Myocyte (in vitro differentiated cells): Measurements from ENCODE around the gene NELFA. TPM values are rescaled to one million over a fixed set of nuclear protein-coding genes. Genes with fewer than 3 reads are reported as not detected.
A peak's percentile ranks its signal among the peaks of the same experiment; 100 is the strongest.
"Not testable (repeated sequence)": the region's sequence is repeated elsewhere in the genome, so short reads cannot be mapped to it uniquely, and the experiment has no call there.

ENCODE experiments used
- DNase-seq: peaks from one replicate; pipeline ENCODE4 v3.0.0-alpha.2; 2012; ENCODE audit warnings: low read depth
- total RNA-seq: library from RNA; depleted of rRNA; stranded (reverse); fragments of >200 nt; gene quantifications from 2 replicates; pipeline ENCODE4 v1.2.3, GENCODE V29; 2014

The NELFA gene
- total RNA-seq, 1 donor from 2014 or later = 20.5 TPM

DNA sequence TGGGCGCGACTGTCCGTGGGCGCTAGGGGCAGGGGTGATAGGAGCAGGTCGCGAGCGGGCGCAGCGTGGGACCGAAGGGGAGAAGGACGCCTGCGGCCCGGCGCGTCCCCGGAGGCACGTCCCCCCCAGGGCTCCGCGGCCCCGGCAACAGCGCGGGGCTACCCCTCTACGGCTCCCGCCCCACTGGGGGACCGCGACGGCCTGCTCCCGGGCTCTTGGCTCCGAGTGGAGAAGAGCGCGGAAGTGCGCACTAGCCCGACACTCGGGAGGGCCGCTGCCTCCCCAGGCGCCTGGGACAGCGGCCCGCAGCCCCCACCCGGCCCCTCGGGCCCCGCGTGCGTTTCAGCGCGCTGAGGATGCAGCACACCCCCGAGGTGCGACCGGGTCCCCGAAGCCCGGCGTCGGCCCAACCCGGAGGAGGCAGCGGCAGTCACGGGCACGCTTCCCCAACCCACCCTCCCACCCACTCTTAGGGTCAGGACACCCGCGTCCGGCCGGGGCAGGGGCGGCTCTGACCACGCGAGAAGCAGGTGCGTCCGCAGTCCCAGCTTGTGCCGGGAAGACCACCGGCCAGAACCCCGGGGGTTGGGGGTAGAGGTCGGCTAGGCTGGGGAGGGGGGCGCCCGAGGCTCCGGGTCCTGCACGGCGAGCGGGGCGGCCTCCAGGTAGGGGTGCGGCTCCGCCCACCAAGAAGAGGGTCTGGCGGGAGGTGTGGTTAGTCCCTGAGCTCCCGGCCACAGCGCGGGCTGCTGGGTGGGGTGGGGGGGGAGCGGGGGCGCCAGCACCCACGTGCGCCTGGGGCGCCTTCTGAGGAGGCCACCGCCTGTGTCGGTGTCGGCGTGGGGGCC lies 31.8 kb upstream of the NELFA start:
- DNase-seq = no peak

GRCh38 chr4:2036866-2037265 lies 28.1 kb upstream of the NELFA start:
- DNase-seq = no peak

DNA sequence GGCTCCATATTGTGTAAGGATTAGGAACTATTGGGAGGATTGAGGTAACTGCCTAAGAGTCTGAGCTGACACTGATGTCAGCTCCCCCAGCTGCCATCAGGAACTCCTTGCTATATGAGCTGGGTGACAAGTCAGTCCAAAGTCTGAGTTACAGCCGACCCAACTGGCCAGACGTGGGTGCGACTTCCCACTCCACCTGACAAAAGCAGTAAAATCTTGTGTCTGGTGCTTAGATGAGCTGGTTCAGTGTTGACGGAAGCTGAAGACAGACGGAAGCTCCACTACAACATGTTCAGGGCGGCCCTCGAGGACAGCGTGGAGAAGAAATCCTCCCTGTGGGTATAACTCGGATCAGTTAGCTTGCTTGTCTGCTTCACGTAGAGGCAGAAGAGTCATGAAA lies 27.6 kb upstream of the NELFA start:
- DNase-seq = no peak

DNA sequence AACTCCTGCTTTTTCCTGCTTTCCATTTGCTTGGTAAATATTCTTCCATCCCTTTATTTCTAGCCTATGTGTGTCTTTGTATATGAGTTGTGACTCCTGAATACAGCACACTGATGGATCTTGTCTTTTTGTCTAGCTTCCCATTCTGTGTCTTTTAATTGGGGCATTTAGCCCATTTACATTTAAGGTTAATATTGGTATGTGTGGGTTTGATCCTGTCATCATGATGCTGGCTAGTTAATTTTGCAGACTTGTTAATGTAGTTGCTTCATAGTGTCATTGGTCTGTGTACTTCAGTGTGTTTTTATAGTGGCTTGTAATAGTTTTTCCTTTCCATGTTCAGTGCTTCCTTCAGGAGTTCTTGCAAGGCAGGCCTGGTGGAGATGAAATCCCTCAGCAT lies 22.4 kb upstream of the NELFA start:
- not testable (repeated sequence) for DNase-seq

DNA sequence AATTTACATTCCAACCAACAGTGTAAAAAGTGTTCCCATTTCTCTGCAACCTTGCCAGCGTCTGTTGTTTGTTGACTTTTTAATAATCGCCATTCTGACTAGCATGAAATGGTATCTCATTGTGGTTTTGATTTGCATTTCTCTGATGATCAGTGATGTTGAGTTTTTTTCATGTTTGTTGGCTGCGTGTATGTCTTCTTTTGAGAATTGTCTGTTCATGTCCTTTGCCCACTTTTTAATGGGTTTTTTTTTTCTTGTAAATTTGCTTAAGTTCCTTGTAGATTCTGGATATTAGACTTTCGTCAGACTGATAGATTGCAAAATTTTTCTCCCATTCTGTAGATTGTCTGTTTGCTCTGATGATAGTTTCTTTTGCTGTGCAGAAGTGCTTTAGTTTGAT lies 18.3 kb upstream of the NELFA start:
- DNase-seq = not testable (repeated sequence)

DNA sequence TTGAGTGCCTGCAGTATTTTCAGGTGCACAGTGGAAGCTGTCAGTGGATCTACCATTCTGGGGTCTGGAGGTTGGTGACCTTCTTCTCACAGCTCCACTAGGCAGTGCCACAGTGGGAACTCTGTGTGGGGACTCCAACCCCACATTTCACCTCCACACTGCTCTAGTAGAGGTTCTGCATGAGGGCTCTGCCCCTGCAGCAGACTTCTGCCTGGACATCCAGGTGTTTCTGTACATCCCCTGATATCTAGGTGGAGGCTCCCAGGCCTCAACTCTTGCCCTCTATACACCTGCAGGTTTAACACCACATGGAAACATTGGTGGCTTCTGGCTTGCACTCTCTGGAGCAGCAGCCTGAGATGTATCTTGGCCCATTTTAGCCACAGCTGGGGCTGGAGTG lies 17.0 kb upstream of the NELFA start:
- no peak for DNase-seq

DNA sequence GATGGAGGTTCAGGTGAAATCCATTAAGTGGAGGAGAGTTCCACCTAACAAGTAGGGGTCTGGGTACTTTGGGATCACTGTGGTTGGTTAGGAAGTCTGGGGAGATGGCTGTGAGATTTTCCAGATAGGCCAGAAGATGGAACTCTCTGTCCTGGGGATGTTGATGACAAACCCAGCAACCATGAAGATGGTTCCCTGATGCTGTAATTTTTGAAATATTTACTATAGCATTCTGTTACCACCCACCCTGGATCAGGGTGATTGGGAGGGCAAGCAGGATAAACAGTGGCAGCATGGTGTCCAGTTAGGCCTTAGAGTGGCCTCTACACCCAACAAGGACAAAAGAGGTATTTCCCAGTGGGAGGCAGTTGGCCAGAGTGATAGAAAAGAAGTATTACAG lies 15.9 kb upstream of the NELFA start:
- no peak for DNase-seq

- DNase-seq = not testable (repeated sequence)
Measured at GRCh38 chr4:2021358-2022018, 12.7 kb upstream of the NELFA start.

DNA sequence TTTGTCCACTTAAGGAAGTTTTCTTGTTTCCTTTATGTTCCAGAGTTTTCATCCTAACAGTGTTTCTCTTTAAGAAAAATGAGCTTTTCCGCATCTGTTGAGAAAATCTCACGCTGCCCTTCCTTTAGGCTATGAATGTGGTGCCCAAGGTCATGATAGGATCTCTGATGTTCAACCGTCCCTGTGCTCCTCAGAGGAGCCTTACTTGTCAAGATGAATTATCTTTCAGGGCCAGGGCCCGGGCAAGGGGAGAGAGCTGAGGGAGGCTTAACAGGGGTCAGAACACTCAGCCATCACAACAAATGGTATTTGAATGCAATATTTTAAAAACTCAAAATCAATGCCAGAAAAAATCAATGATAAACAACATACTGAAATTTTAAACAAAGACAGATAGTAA lies 6.2 kb upstream of the NELFA start:
- DNase-seq = no peak

- DNase-seq = no peak
Measured at GRCh38 chr4:2011583-2011982, 2.8 kb upstream of the NELFA start.

DNA sequence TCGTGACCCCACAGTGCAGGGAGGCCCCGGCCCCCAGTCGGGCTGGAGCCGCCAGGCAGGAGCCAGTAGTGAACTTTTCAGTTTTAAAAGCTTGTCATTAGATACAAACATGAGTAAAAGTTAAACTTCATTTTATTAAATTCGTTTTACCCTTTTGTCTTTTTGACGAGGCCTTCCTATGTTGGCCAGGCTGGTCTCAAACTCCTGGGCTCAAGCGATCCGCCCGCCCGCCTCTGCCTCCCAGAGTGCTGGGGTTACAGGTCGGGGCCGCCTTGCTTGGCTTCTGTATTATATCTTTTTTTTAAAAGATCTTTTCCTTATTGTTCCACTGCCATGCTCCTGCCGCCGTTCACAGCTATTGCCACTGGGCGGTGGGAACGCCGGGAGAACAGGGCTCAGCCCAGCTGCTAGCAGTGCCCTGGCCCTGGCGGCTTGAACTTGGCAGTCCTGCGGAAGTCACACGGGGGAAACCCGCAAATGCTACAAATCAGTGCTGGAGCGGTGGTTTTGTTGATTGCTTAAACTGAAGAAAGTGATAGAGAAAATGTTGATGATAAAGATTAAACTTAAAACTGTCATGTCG lies 968 bp upstream of the NELFA start:
- peak; percentile 74 for DNase-seq

DNA sequence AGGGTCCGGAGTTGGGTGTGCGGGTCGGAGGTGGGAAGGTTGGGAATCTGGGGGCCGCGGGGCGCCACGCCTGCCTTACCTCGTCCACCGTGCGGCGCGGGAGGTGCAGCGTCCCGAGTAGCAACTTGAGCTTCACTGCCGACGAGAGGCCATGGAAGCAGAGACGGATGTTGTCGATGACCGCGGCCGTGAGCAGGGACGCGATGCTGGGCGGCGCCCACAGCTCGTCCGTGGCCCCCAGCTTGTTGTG lies 178 bp downstream of the NELFA start:
- no peak for DNase-seq

DNA sequence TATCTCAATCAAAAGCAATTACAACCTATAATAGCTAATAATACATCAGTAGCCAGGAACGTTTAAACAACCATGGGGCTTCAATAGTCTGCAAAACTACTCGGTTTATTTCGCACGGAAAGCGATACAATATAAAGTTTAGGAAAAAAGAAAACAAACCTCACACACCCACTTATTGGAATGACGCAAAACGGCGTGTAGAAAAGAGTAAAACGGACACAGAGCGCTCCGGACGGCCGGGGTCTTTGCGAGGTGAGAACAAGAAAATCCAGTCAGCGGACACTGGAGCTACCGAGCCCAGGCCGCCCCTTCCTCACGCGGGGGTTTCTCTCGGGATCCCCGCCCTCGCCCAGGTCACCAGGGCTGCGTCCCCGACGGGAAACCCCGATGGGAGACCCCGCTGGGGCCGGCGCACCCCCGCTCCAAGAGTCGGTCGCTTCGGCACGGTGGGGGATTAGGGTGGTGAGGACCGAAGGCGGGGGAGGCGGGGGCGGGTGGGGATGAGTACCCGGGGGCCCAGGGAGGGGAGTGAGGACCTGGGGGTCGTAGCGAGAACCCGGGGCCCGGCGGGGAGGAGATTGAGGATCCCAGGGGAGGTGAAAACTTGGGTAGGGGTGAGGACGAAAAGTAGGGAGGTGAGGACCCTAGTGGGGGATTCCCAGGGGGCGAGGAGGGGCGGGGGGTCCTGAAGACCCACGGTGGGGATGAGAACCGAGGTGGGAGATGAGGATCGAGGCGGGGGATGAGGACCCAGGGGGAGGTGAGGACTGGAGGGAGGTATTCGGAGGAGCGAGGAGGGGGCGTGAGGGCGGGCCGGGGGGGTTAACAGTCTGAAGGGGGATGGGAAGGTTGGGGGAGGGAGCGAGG lies 737 bp downstream of the NELFA start:
- DNase-seq = no peak

GRCh38 chr4:2006956-2007653 lies 1.7 kb downstream of the NELFA start:
- no peak for DNase-seq

DNA sequence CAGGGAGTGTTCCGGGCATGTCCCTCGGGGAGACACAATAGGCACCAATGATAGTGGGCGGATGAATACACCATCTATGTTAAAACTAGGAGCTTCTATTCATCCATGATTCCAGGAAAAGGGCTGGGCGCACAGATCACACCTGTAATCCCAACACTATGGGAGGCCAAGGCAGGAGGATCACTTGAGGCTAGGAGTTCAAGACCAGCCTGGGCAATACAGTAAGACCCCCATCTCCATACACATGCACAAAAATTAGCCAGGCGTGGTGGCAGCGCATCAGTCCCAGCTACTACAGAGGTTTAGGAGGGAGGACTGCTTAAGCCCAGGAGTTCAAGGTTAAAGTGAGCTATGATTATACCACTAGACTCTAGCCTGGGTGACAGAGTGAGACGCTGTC lies 2.4 kb downstream of the NELFA start:
- no peak for DNase-seq

- not testable (repeated sequence) for DNase-seq
Measured at GRCh38 chr4:2003361-2003760, 5.4 kb downstream of the NELFA start.

DNA sequence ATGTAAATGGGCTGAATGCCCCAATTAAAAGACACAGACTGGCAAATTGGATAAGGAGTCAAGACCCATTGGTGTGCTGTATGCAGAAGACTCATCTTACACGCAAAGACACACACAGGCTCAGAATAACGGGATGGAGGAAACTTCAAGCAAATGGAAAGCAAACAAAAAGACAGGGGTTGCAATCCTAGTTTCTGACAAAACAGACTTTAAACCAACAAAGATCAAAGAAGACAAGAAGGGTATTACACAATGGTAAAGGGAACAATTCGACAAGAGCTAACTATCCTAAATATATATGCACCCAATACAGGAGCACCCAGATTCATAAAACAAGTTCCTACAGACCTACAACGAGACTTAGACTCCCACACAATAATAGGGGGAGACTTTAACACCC lies 9.5 kb downstream of the NELFA start:
- DNase-seq = not testable (repeated sequence)

DNA sequence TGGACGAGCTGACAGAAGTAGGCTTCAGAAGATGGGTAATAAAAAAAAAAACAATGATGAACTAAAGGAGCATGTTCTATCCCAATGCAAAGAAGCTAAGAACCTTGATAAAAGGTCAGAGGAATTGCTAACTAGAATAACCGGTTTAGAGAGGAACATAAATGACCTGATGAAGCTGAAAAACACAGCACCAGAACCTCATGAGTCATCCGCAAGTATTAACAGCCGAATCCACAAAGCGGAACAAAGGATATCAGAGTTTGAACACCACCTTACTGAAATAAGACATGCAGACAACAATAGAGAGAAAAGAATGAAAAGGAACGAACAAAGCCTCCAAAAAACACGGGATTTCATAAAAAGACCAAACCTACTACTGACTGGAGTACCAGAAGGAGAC lies 10.5 kb downstream of the NELFA start:
- DNase-seq = no peak

- no peak for DNase-seq
Measured at GRCh38 chr4:1997712-1998111, 11.1 kb downstream of the NELFA start.

DNA sequence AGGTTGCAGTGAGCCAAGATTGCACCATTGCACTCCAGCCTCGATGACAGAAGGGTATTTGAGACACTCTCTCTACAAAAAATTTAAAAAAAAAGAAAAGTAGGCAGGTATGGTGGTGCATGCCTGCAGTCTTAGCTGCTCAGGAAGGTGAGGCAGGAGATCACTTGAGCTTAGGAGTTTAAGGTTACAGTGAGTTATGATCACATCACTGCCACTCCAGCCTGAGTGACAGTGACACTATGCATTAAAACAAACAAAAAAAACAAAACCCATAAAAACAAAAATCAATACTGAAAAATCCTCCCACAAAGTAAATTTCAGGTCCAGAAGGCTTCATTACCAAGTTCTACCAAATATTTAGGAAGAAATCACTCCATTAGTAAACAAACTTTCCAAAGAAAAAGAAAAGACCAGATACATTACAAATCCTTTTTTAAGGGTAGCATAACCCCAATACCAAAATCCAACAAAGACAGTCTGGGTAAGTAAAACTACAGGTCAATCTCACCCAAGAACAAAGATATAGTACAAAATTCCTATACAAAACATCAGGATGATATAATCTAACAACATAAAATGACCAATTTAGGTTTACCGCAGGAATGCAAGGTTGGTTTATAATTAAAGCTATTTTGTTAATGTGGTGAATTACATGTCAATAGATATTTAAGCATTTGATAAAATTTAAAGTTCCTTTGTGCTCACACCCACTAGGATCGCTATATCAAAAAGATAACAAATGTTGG lies 11.7 kb downstream of the NELFA start:
- DNase-seq = no peak
